D341Med (cell line): ENCODE results near the gene SF3B3.
"Not testable (repeated sequence)": the region's sequence is repeated elsewhere in the genome, so short reads cannot be mapped to it uniquely, and the experiment has no call there.

Source experiments
- DNase-seq: peaks from one replicate; pipeline ENCODE4 v3.0.0; 2012; ENCODE audit warnings: low spot score

The SF3B3 gene

GRCh38 chr16:70568601-70569237, 45.1 kb downstream of the SF3B3 start:
- DNase-seq = no peak

DNA sequence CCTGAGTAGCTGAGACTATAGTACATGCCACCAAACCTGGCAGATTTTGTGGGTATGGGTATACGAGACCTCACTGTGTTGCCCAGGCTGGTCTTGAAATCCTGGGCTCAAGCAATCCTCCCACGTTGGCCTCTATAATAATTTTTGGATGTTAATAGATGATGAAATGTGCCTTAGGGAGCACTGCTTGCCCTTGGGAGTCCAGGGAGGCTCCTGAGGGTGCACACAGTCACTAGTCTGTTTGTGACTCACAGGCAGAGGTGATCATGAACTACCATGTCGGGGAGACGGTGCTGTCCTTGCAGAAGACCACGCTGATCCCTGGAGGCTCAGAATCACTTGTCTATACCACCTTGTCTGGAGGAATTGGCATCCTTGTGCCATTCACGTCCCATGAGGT, 46.1 kb downstream of the SF3B3 start:
- no peak for DNase-seq

GRCh38 chr16:70570967-70571570, 47.5 kb downstream of the SF3B3 start:
- DNase-seq = no peak

- no peak for DNase-seq
Observed at GRCh38 chr16:70571623-70572022, 48.0 kb downstream of the SF3B3 start.

GRCh38 chr16:70572050-70572925, 48.7 kb downstream of the SF3B3 start:
- DNase-seq = no peak

- no peak for DNase-seq
Observed at GRCh38 chr16:70572926-70573270, 49.3 kb downstream of the SF3B3 start.

DNA sequence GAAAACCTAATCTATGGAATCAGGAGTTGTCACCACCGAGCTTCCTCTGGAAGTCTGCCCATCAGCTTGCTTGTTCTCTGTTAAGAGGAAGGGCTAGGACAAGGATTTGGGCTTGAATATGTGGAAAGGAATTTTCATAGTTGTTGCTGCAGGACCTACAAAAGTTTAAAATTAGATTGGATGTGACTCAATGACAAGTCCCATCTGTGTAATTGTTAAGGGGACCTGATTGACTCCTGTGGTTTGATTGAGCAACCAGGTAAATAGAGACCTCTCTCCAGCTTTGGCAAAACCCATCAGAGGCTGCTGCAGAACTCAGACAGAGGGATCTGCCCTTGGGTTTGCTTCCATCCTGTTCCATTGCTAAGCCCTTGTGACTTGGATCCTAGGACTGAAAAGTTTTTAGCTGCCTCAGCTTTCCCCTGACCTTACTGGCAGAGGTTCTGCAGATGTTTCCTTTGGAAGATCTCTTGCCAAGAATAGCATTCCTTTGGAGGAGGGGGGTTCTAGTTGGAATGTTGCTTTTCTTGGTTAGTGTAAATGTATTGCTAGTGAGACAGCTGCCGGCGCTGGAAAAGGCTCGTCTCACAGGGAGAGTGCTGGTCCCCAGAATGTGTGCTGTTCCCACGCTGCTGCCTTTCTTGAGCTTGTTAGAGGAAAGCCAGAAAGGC, 50.0 kb downstream of the SF3B3 start:
- no peak for DNase-seq

- no peak for DNase-seq
Observed at GRCh38 chr16:70574595-70575271, 51.1 kb downstream of the SF3B3 start.

- no peak for DNase-seq
Observed at GRCh38 chr16:70575376-70575775, 51.8 kb downstream of the SF3B3 start.

DNA sequence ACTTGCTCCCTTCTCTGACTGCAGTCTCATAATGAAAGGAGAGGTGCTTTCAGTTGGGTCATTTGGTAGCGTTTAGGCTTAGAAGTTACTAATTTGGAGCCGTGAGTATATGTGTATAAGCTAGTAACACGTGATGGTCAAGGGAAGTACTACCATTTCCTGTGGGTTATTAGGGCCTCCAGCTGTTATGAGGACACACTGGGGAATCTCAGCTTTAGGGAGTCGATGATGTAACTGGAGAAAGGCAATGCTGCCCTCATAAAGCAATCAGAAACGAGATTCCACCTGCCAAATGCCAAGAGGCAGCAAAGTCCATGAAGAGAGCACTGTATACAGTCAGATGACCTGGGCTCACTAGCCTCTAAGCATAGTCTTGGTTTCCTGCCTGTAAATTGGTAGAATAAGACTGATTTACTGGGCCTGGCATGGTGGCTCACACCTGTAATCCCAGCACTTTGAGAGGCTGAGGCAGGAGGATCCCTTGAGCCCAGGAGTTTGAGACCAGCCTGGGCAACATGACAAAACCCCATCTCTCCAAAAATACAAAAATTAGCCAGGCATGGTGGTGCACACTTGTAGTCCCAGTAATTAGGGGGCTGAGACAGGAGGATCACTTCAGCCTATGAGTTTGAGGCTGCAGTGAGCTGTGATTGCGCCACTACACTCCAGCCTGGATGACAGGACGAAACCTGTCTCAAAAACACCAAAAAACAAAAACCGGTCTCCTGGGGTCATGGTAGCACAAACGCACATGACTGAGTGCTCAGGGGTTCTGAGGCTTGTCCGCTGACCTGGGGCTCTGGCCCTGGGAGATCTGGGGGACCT, 53.0 kb downstream of the SF3B3 start:
- no peak for DNase-seq

DNA sequence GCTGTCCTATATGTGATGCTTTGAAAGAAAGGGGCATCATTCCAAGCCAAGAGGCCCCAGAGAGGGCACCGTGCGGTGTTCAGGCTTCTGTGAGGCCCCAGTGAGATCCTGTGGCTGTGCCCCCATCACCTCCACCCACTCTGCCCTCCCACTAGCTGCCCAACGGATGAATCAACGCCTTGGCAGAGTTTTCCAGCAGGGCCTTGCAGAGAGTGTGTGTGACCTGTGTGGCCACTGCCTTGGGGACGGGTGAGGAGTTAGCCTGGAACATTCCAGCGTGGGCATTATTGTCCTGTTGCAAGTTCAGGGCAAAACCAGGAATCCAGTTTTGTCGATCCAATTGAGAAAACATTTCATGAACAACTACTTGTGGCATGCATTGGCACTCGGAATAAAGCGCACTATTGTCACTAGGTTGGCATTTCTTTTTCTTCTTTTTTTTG, 53.7 kb downstream of the SF3B3 start:
- no peak for DNase-seq

DNA sequence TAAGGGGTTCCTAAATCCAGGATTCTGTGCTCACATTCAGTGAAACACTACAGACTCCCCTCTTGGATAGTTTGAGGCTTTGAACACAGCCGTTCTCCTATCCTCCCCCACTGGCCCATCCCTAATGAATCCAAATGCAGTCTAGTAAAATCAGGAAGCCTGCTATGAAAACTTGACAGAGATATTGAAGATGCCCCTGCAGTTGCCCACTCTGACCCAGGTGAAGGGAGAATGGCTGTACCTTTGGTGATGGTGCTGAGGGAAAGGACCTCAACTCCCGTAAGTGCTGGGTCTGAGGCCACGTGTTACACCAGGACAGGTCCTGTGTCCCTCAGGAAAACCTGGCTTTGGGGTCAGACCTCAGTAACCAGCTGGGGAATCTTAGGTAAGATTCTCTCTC, 54.4 kb downstream of the SF3B3 start:
- DNase-seq = no peak

- DNase-seq = no peak
Observed at GRCh38 chr16:70579248-70579647, 55.6 kb downstream of the SF3B3 start.

- no peak for DNase-seq
Observed at GRCh38 chr16:70579648-70580630, 56.3 kb downstream of the SF3B3 start.

GRCh38 chr16:70582280-70582978, 58.8 kb downstream of the SF3B3 start:
- no peak for DNase-seq

DNA sequence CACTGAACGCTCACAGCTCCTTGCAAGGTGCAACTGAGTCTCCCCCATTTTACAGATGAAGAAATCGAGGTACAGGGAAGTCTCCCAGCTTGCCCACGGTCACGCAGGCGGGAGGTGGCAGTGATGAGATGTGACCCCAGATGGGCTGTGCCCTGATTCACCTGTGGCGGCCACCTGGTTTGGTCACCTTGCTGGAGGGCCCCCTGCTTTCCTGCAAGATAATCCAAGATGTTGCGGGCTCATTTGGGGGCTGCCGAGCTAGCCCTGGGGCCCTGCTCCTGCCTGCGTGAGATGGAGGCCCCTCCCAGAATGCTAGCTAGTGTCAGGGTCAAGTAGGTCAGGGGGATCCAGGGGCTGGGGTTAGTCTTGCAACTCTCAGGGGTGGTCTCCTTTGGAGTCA, 63.1 kb downstream of the SF3B3 start:
- no peak for DNase-seq

DNA sequence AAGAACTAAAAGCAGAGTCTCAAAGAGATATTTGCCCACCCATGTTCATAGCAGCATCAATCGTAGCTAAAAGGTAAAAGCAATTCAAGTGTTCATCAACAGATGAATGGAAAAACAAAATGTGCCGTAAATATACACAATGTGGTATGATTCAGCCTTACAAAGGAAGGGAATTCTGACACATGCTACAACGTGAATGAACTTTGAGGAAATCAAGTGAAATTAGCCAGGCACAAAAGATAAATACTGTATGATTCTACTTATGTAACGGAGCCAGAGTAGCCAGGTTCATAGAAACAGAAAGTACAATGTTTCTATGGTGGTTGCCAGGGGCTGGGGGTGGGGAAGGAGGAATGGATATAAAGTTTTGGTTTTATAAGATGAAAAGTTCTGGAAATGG, 64.9 kb downstream of the SF3B3 start:
- no peak for DNase-seq

GRCh38 chr16:70589416-70589815, 65.8 kb downstream of the SF3B3 start:
- not testable (repeated sequence) for DNase-seq

- no peak for DNase-seq
Observed at GRCh38 chr16:70589998-70590471, 66.4 kb downstream of the SF3B3 start.
